Neural progenitor cell (in vitro differentiated cells): ENCODE measurements around the gene TOB1.

Experiments used
- CTCF ChIP-seq: fragments of 200-600 bp; sonication (generic); IDR thresholded peaks from 2 replicates; pipeline ENCODE4 v1.5.1; 2017; ENCODE audit warnings: antibody characterized with exemption, mild to moderate bottlenecking
- EZH2 ChIP-seq: fragments of 200-600 bp; sonication (generic); IDR thresholded peaks from 2 replicates; pipeline ENCODE4 v1.6.1; 2017; ENCODE audit warnings: antibody characterized with exemption, mild to moderate bottlenecking, moderate library complexity
- EZH2phosphoT487 ChIP-seq: fragments of 200-600 bp; sonication (generic); IDR thresholded peaks from 2 replicates; pipeline ENCODE4 v1.6.1; 2017; ENCODE audit warnings: antibody characterized with exemption

- TF ChIP-seq EZH2 (no peak), CTCF (no peak), EZH2phosphoT487 (no peak)
Measured at GRCh38 chr17:50871898-50872297, 5.7 kb upstream of the TOB1 start.
